ENCODE results near the gene EIF3A.

EIF3A gene

DNA sequence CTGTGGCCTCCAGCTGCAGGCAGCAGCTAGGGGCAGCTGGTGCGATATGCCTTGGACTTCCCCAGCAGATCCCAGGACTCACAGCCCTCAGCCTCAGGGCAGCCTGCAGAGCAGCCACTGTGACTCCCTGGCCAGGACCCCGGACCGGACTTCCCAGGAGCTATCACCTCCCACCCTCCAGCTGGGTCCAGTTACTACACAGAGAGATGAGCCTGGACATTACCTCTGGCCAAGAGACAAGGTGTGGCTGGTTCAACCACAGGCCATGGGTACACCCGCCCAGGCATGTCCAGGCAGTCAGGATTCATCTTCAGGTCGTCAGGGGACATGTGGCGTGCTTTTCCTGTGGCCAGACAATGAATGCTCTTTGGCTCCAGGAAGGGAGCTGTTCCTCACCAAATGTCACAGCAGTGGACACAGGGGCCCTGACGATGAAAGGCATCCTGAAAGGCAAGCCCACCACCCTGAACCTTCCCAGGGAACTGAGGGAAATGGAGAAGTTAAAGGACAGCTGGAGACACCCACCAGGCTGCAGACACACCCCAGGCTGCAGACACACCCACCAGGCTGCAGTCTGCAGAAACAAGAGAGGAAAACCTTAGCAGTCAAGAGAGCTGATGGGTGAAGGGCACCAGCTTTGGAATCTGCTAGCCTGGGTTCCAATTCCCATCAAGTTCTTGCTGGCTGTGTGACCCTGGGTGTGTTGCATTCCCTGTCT lies 76.9 kb downstream of the EIF3A start:
- Histone ChIP-seq H3K27ac (ENCODE audit: low read depth, low read length, severe bottlenecking) (no peak overlapping the region), H3K36me3 (ENCODE audit: control insufficient read depth, insufficient read depth, low read length) (no peaks in the 10 kb centered on the region), H3K4me1 (ENCODE audit: control insufficient read depth, insufficient read depth, low read length, poor library complexity, severe bottlenecking) (peaks cover 28% of the 10 kb centered on the region), H3K9me3 (ENCODE audit: control insufficient read depth, low read length) (no peaks in the 10 kb centered on the region), H3K4me3 (ENCODE audit: extremely low read depth, insufficient read depth, low read length, poor library complexity, severe bottlenecking) (no peak overlapping the region)
- WGBS, 2 experiments (ENCODE audit: insufficient coverage in 2 of 2), result 83% methylated on average over 6 to 7 of the region's 7 CpGs

DNA sequence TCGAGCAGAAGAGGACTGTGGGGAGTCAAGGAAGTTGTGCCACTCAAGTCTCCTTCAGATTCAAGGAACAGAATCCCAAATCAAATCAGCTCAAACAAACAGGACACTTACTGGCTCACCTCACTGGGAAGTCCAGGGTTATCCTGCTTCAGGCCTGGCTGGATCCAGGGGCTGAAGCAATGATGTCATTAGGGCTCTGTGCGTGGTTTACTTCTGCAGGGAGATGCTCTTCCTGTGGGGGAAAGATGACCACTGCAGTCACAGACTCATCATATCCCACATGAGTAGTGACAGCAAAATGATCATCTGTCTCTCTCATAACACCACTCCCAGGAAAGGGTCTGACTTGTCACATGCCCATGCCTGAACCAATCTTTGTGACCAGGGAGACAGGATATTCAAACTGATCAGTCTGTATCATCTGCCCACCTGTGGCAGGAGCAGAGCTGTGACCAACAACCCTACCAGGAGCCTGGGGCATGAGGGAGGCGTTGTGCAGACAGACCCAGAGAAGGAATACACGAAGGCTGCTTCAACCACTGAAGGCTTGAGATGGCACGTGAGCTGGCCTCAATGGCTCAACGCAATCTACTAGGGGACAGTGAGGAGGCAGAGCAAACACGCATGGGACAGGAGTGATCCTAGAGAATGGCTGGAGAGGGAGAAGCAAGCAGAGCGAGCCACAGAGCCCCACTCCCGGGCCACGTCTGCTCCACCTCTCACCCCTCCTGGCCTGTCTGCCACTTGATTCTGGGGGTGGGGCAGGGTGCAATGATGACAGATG lies 78.7 kb downstream of the EIF3A start:
- no peak overlapping the region for H3K4me3 ChIP-seq (ENCODE audit: extremely low read depth, insufficient read depth, low read length, poor library complexity, severe bottlenecking)
- 91 to 92% methylated on average over 7 to 10 of the region's 10 CpGs for WGBS, 2 experiments (ENCODE audit: insufficient coverage in 2 of 2)

DNA sequence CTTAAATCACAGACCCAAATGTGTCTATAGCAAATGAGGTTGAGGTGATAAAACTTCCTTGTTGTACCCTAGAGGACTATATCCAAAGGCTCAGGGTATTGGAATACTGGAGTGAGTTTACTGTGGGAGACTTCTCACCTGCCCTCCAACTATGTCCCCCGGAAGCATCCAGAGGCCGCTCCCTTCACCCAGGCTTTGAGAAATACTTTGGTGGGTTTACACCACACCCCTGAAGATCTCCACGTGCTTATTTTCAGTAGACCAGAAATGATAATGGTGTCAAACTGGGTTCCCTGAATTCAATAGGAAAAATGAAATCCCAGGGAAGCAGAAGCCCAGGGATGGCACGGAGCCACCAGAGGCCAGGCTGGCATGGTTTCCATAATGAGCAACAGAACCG lies 82.4 kb downstream of the EIF3A start:
- 83 to 100% methylated on average over 1 to 3 of the region's 5 CpGs for WGBS, 2 experiments (ENCODE audit: insufficient coverage in 2 of 2)
- Histone ChIP-seq H3K36me3 (ENCODE audit: control insufficient read depth, insufficient read depth, low read length) (no peaks in the 10 kb centered on the region), H3K9me3 (ENCODE audit: control insufficient read depth, low read length) (no peaks in the 10 kb centered on the region), H3K27ac (ENCODE audit: low read depth, low read length, severe bottlenecking) (no peak overlapping the region), H3K4me1 (ENCODE audit: control insufficient read depth, insufficient read depth, low read length, poor library complexity, severe bottlenecking) (no peaks in the 10 kb centered on the region), H3K4me3 (ENCODE audit: extremely low read depth, insufficient read depth, low read length, poor library complexity, severe bottlenecking) (no peak overlapping the region)

More for the DNA sequence above, 78.7 kb downstream of the EIF3A start:
- H3K9me3 ChIP-seq (ENCODE audit: control insufficient read depth, low read length), result no peaks in the 10 kb centered on the region
- peaks cover 25% of the 10 kb centered on the region for H3K4me1 ChIP-seq (ENCODE audit: control insufficient read depth, insufficient read depth, low read length, poor library complexity, severe bottlenecking)
- H3K27ac ChIP-seq (ENCODE audit: low read depth, low read length, severe bottlenecking), result no peak overlapping the region
- no peaks in the 10 kb centered on the region for H3K36me3 ChIP-seq (ENCODE audit: control insufficient read depth, insufficient read depth, low read length)

DNA sequence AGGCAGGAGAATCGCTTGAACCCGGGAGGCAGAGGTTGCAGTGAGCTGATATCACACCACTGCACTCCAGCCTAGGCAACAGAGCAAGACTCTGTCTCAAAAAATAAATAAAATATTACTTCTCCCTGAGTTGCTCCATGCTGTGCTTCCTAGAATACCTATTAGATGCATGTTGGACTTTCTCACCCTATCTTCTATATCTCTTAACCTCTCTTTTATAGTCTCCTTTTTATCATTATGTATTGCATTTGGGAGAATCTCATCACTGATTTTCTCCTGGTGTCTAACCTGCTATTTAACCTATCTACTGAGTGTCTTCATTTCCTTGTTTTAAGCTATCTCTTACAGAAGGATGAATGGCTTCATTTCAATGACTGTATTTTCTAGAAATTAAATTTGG lies 83.2 kb downstream of the EIF3A start:
- Histone ChIP-seq H3K27ac (ENCODE audit: low read depth, low read length, severe bottlenecking) (no peak overlapping the region), H3K4me3 (ENCODE audit: extremely low read depth, insufficient read depth, low read length, poor library complexity, severe bottlenecking) (no peak overlapping the region), H3K36me3 (ENCODE audit: control insufficient read depth, insufficient read depth, low read length) (no peaks in the 10 kb centered on the region), H3K4me1 (ENCODE audit: control insufficient read depth, insufficient read depth, low read length, poor library complexity, severe bottlenecking) (no peaks in the 10 kb centered on the region), H3K9me3 (ENCODE audit: control insufficient read depth, low read length) (no peaks in the 10 kb centered on the region)
- WGBS, 2 experiments (ENCODE audit: insufficient coverage in 2 of 2), result 94% methylated on average over 2 of the region's 2 CpGs

DNA sequence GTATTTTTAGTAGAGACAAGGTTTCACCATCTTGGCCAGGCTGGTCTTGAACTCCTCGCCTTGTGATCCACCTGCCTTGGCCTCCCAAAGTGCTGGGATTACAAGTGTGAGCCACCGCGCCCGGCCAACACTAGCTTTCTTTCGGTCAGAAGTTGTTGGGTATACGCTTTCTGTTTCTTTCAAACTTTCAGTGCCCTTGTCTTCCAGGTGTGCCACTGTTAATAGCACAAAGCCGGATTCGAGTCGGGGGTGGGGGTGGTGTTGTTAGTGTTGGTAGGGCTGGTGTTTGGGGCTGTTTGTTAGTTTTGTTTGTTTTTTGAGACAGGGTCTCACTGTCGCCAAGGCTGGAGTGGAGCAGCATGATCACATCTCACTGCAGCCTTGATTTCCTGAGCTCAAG lies 84.9 kb downstream of the EIF3A start:
- H3K27ac ChIP-seq (ENCODE audit: low read depth, low read length, severe bottlenecking), result no peak overlapping the region
- no peaks in the 10 kb centered on the region for H3K4me1 ChIP-seq (ENCODE audit: control insufficient read depth, insufficient read depth, low read length, poor library complexity, severe bottlenecking)
- no peaks in the 10 kb centered on the region for H3K9me3 ChIP-seq (ENCODE audit: control insufficient read depth, low read length)
- H3K4me3 ChIP-seq (ENCODE audit: extremely low read depth, insufficient read depth, low read length, poor library complexity, severe bottlenecking), result no peak overlapping the region
- no peaks in the 10 kb centered on the region for H3K36me3 ChIP-seq (ENCODE audit: control insufficient read depth, insufficient read depth, low read length)
- 93 to 96% methylated on average over 6 of the region's 10 CpGs for WGBS, 2 experiments (ENCODE audit: insufficient coverage in 2 of 2)

DNA sequence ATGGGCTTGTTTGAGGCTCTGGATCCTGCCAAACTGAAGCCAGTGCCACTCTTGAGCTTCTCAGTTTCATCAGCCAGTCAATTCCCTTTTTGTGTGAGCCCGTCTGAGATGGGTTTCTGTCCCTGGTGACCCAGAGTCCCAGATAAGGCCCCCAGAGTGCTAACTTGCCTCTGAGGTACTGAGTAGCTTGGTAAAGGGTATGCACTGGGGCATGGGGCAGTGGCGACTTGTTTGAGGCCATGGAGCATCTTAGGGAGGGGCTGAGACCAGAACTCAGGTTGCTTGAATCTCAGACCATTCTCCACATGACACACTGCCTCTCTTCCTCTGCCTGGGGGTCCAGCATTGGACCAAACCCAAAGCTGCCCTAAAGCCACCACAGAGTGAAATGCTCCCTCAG lies 86.3 kb downstream of the EIF3A start:
- no peak overlapping the region for H3K4me3 ChIP-seq (ENCODE audit: extremely low read depth, insufficient read depth, low read length, poor library complexity, severe bottlenecking)
- no peaks in the 10 kb centered on the region for H3K36me3 ChIP-seq (ENCODE audit: control insufficient read depth, insufficient read depth, low read length)
- H3K4me1 ChIP-seq (ENCODE audit: control insufficient read depth, insufficient read depth, low read length, poor library complexity, severe bottlenecking), result no peaks in the 10 kb centered on the region
- no peaks in the 10 kb centered on the region for H3K9me3 ChIP-seq (ENCODE audit: control insufficient read depth, low read length)
- no peak overlapping the region for H3K27ac ChIP-seq (ENCODE audit: low read depth, low read length, severe bottlenecking)
- 80 to 83% methylated on average over 1 of the region's 2 CpGs for WGBS, 2 experiments (ENCODE audit: insufficient coverage in 2 of 2)

DNA sequence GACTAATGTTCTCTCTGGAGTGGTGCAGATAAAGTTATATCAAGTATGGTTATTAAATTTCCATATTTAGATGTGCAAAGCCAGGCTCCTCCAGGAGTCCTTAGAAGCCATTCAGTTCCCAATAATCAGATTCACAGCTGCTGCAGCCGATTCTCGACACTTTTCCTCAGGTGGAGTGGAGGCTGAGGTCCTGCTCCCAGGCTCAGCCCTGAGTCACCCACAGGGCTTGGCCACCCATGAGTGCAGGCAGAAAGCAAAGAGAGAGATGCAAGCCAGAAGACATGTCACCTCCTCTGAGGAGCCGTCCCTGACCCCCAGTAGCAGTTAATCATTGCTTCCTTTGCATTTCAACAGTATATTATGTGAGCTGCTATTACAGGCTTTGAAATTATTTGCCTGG lies 87.4 kb downstream of the EIF3A start:
- Histone ChIP-seq H3K27ac (ENCODE audit: low read depth, low read length, severe bottlenecking) (no peak overlapping the region), H3K36me3 (ENCODE audit: control insufficient read depth, insufficient read depth, low read length) (no peaks in the 10 kb centered on the region), H3K4me1 (ENCODE audit: control insufficient read depth, insufficient read depth, low read length, poor library complexity, severe bottlenecking) (no peaks in the 10 kb centered on the region), H3K4me3 (ENCODE audit: extremely low read depth, insufficient read depth, low read length, poor library complexity, severe bottlenecking) (no peak overlapping the region), H3K9me3 (ENCODE audit: control insufficient read depth, low read length) (no peaks in the 10 kb centered on the region)
- 100% methylated on average over 1 to 2 of the region's 3 CpGs for WGBS, 2 experiments (ENCODE audit: insufficient coverage in 2 of 2)

DNA sequence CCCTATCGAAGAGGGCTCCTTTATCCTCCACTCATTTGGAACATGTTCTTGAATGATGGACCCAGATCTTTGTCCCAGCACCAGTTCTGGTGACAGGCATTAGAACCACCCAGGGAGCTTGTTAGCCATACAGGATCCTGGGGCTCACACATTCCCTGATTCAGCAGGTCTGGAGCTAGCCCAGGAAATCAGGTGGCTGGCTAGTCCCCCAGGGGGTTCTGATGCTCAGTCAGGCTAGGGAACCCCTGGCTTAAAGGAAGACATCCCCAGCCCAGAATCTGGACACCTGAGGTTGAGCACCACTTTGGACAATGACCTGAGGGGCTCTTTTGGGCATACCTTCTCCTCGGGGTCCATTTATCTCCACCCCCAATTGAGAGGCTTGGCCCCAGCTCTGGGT lies 88.1 kb downstream of the EIF3A start:
- Histone ChIP-seq H3K36me3 (ENCODE audit: control insufficient read depth, insufficient read depth, low read length) (no peaks in the 10 kb centered on the region), H3K4me1 (ENCODE audit: control insufficient read depth, insufficient read depth, low read length, poor library complexity, severe bottlenecking) (no peaks in the 10 kb centered on the region), H3K9me3 (ENCODE audit: control insufficient read depth, low read length) (no peaks in the 10 kb centered on the region), H3K4me3 (ENCODE audit: extremely low read depth, insufficient read depth, low read length, poor library complexity, severe bottlenecking) (no peak overlapping the region), H3K27ac (ENCODE audit: low read depth, low read length, severe bottlenecking) (no peak overlapping the region)
- WGBS, 2 experiments (ENCODE audit: insufficient coverage in 2 of 2), result 60 to 80% methylated on average over 1 of the region's 2 CpGs

DNA sequence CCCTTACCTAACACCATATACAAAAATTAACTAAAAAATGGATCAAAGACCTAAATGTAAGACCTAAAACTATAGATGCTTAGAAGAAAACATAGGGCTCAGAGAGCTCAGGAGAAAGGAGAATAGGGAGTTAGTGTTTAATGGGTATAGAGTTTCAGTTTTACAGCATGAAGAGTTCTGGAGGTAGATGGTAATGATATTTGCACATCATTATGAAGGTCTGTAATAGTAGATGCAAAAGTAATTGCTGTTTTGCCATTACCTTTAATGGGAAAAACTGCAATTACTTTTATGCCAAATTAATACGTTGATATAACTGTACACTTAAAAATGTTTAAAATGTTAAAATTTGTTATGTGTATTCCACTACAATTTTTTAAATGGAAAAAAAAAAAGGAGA lies 90.3 kb downstream of the EIF3A start:
- peaks cover 7% of the 10 kb centered on the region for H3K9me3 ChIP-seq (ENCODE audit: control insufficient read depth, low read length)
- H3K27ac ChIP-seq (ENCODE audit: low read depth, low read length, severe bottlenecking), result no peak overlapping the region
- H3K36me3 ChIP-seq (ENCODE audit: control insufficient read depth, insufficient read depth, low read length), result no peaks in the 10 kb centered on the region
- no peaks in the 10 kb centered on the region for H3K4me1 ChIP-seq (ENCODE audit: control insufficient read depth, insufficient read depth, low read length, poor library complexity, severe bottlenecking)
- WGBS, 2 experiments (ENCODE audit: insufficient coverage in 2 of 2), result no CpG with 5 or more reads among the region's 1 CpG
- no peak overlapping the region for H3K4me3 ChIP-seq (ENCODE audit: extremely low read depth, insufficient read depth, low read length, poor library complexity, severe bottlenecking)

DNA sequence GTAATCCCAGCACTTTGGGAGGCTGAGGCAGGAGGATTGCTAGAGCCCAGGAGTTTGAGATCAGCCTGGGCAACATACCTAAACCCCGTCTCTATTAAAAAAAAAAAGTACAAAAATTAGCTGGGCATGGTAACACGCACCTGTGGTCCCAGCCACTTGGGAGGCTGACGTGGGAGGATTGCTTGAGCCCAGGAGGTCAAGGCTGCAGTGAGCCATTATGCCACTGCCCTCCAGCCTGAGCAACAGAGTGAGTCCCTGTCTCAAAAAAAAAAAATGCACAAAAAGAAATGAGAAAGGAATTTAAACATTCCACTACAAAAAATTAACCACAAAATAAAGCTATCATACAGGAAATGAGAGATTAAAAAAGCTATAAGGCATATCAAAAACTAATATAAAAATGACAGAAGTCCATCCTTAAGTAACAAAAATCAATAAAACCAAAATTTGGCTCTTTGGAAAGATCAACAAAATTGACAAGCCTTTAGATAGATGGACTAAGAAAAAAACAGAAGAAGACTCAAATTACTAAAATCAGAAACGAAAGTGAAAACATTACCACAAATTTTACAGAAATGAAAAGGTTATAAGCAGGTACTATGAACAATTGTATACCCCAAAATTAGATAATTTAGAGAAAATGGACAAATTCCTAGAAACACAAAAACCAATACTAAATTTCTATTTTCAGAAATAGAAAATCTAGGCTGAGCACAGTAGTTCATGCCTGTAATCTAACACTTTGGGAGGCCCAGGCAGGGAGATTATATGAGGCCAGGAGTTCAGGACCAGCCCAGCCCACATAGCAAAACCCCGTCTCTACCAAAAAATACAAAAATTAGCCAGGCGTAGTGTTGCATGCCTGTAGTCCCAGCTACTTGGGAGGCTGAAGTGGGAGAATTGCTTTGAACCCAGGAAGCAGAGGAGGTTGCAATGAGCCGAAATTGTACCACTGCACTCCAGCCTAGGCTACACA lies 93.5 kb downstream of the EIF3A start:
- peaks cover 7% of the 10 kb centered on the region for H3K9me3 ChIP-seq (ENCODE audit: control insufficient read depth, low read length)
- whole genome bisulfite sequencing, 2 experiments (ENCODE audit: insufficient coverage in 2 of 2), result 80 to 85% methylated on average over 3 of the region's 7 CpGs
- H3K36me3 ChIP-seq (ENCODE audit: control insufficient read depth, insufficient read depth, low read length), result no peaks in the 10 kb centered on the region
- H3K4me3 ChIP-seq (ENCODE audit: extremely low read depth, insufficient read depth, low read length, poor library complexity, severe bottlenecking), result no peak overlapping the region
- H3K4me1 ChIP-seq (ENCODE audit: control insufficient read depth, insufficient read depth, low read length, poor library complexity, severe bottlenecking), result no peaks in the 10 kb centered on the region
- no peak overlapping the region for H3K27ac ChIP-seq (ENCODE audit: low read depth, low read length, severe bottlenecking)

All from mesodermal cell (in vitro differentiated cells).